Measurements from ENCODE around the gene EVL. TPM values are rescaled to one million over a fixed set of nuclear protein-coding genes. Genes with fewer than 3 reads are reported as not detected.

The EVL gene
- total and polyA plus RNA-seq, 2 of the 8 experiments (the other 6 are each of a cell fraction or from before 2014, with no cell fraction given), result 30.7 to 64.6 TPM

DNA sequence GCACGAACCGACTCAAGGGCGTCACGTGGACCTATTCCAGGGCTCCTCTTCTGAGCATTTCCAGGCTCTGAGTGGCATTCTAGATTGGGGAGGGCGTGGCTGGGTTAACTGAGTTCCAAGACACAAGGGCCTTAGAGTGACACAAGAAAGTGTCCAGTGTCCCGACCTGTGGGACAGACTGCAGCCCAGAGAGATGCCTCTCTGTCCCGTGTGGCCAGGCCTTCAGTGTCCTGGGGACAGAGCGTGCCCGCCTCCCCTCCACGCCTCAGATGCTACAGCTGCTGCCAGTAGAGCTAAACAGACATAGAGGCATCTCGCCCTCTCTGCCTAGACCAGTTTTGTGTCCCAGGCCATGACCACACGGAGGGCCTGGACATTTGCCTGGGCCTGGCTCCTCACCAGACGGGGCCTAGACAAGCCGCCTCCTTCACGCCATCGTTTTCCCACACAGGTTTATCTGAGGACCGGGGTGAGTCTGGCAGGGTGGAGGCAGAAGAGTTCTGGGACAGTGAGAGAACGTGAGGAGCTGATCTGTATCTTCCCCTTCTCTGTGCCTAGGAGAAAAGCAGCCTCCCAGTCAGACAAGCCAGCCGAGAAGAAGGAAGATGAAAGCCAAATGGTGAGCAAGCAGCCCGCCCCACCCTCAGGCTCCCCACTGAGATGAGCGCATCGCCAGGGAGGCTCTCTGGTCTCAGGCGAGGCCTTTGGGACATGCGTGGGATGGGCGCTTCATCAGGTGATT, 67.1 kb downstream of the EVL start:
- CTCF ChIA-PET (ENCODE audit: partially characterized antibody), result interaction anchor here (0.7 to 22.9 kb wide), 8 partner anchors 8 to 194 kb away, joined by 3 to 307 read pairs (median 5); partner anchors contain the start of gene DEGS2
- FAIRE-seq, result no peak

More for the DNA sequence above, 67.1 kb downstream of the EVL start:
- Histone ChIP-seq H3K14ac (ENCODE audit: insufficient read length) (no peak overlapping the region), H3K36me3 (ENCODE audit: control insufficient read depth in 2 of 4, insufficient read depth in 4 of 4, low read length in 3 of 4) (no peaks in the 10 kb centered on the region; a peak in 2 of 8 replicates), H3K9me3 (ENCODE audit: insufficient read depth in 2 of 2, low read depth in 1 of 2, low read length in 1 of 2) (no peaks in the 10 kb centered on the region), H4K91ac (replicated peaks; ENCODE audit: insufficient read length, low read length) (no peak overlapping the region), H2AK5ac (ENCODE audit: low read depth, low read length) (no peak overlapping the region), H2BK5ac (ENCODE audit: low read depth, low read length) (no peak overlapping the region), H4K8ac (ENCODE audit: extremely low read depth, insufficient read depth, low read length) (no peak overlapping the region), H2BK15ac (ENCODE audit: low read length) (no peak overlapping the region), H3K4me3 (ENCODE audit: extremely low read depth in 1 of 4, insufficient read depth in 2 of 4, low read depth in 3 of 4, low read length in 4 of 4) (no peak overlapping the region), H3K4me1 (replicated peaks in 1 of 4; ENCODE audit: control insufficient read depth in 3 of 4, insufficient read depth in 4 of 4, low read length in 3 of 4) (peaks cover 0 to 8% (median 6%) of the 10 kb centered on the region in 4 experiments; a peak in 4 of 7 replicates), H3K23me2 (ENCODE audit: low read depth, low read length) (no peaks in the 10 kb centered on the region), H3K18ac (ENCODE audit: extremely low read depth, low read length) (no peak overlapping the region), H3K27ac (ENCODE audit: low read depth, low read length) (no peak overlapping the region), H3K9ac (replicated peaks in 1 of 4; ENCODE audit: extremely low read depth in 1 of 4, low read depth in 3 of 4, low read length in 3 of 4) (no peak overlapping the region), H4K20me1 (replicated peaks in 1 of 2; ENCODE audit: control insufficient read depth in 1 of 2, insufficient read depth in 2 of 2, low read length in 2 of 2) (peaks cover 0 to 1% of the 10 kb centered on the region in 2 experiments), H3K56ac (replicated peaks; ENCODE audit: insufficient read length, low read depth, low read length) (no peak overlapping the region), H3K79me2 (ENCODE audit: control insufficient read depth in 1 of 2, insufficient read depth in 2 of 2, low read length in 2 of 2) (no peaks in the 10 kb centered on the region), H3K79me1 (ENCODE audit: low read depth, low read length) (no peaks in the 10 kb centered on the region), H2BK120ac (replicated peaks; ENCODE audit: low read depth, low read length) (no peak overlapping the region), H2BK12ac (ENCODE audit: low read depth, low read length) (no peak overlapping the region), H4K5ac (ENCODE audit: insufficient read length, low read depth, low read length) (no peak overlapping the region), H2BK20ac (ENCODE audit: low read length) (no peak overlapping the region), H2AFZ (ENCODE audit: low read length) (no peak overlapping the region), H3K23ac (ENCODE audit: insufficient read length) (no peak overlapping the region), H3K4me2 (ENCODE audit: insufficient read depth in 1 of 2, low read depth in 2 of 2, low read length in 2 of 2) (no peak overlapping the region), H3K4ac (replicated peaks; ENCODE audit: insufficient read length, low read depth, low read length) (no peak overlapping the region), H3K27me3 (replicated peaks in 1 of 4; ENCODE audit: control insufficient read depth in 3 of 4, extremely low read depth in 1 of 4, insufficient read depth in 3 of 4, low read length in 3 of 4) (no peaks in the 10 kb centered on the region)
- POLR2A ChIA-PET (ENCODE audit: partially characterized antibody), result interaction anchor here (0.6 kb wide), 1 partner anchor 349 kb away, joined by 3 read pairs; no protein-coding TSS in a partner anchor
- DNase-seq (ENCODE audit: low read depth in 1 of 2, low spot score in 2 of 2), result no peak
- TF ChIP-seq, protein P1, sequence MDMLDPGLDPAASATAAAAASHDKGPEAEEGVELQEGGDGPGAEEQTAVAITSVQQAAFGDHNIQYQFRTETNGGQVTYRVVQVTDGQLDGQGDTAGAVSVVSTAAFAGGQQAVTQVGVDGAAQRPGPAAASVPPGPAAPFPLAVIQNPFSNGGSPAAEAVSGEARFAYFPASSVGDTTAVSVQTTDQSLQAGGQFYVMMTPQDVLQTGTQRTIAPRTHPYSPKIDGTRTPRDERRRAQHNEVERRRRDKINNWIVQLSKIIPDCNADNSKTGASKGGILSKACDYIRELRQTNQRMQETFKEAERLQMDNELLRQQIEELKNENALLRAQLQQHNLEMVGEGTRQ (IDR thresholded peaks at IDR 0.05; ENCODE audit: low read length), result no peak
- no peak for TF ChIP-seq FOSL1 (IDR thresholded peaks at IDR 0.05; ENCODE audit: insufficient read depth, low read depth, low read length)
- no peak for TF ChIP-seq HDAC2 (IDR thresholded peaks at IDR 0.05; ENCODE audit: borderline replicate concordance in 1 of 2, low read depth in 2 of 2, low read length in 2 of 2)
- TF ChIP-seq CHD2 (IDR thresholded peaks at IDR 0.05; ENCODE audit: low read length), result no peak
- TF ChIP-seq TEAD4 (IDR thresholded peaks at IDR 0.05; ENCODE audit: low read depth, low read length), result no peak
- no peak for TF ChIP-seq EZH2 (IDR thresholded peaks at IDR 0.05; ENCODE audit: low read depth, low read length, severe bottlenecking)
- TF ChIP-seq KDM4A (IDR thresholded peaks at IDR 0.05; ENCODE audit: low read depth, low read length, severe bottlenecking), result no peak
- WGBS, 2 experiments (ENCODE audit: extremely low coverage in 1 of 2, insufficient coverage in 1 of 2, insufficient read length in 1 of 2, insufficient replicate concordance in 2 of 2, low coverage in 1 of 2, low lambda C conversion rate in 2 of 2, missing lambda C conversion rate in 1 of 2), result 85% methylated on average over 25 of the region's 25 CpGs; no CpG with 5 or more reads in 1 of the 2 experiments

Measured in H1 (cell line).